ENCODE measurements around the gene DLST. TPM values are rescaled to one million over a fixed set of nuclear protein-coding genes. Genes with fewer than 3 reads are reported as not detected.
A peak's percentile ranks its signal among the peaks of the same experiment; 100 is the strongest.

The DLST gene
- total and polyA plus RNA-seq, 9 donors: 38.6 to 76.2 (median 65.0) TPM

DNA sequence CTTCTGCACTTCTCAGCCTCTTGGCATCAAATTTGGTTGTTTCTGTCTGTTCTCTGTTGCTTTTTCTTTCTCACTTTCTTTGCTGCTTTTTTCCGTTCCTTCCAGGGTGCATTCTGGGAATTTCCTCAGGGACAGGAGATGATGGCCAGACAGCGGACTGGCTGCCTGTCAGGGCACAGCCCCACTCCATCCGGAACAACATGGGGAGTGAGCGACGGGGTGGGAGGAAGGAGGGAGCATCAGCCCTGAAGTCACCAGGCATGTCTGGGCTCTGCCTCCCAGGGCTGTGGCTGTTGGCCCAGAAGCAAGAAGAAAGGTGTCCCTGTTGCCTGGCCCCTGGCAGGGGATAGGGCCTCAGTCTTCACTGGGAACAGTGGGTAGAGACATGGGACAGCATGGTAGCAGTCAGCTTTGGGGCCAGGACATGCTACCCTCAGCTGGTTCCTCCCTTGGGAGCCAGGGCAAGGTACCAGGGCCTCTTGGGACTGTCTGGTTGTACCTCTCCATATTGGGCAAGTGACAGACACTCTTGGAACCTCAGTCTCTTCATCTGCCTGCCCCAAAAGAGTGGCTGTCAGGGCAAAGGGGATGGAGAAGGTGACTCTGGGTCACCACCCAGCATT is 65.1 kb downstream of the DLST start:
- Histone ChIP-seq H3K9me3 (replicated peaks; ENCODE audit: control insufficient read depth, low read depth, low read length) (no peaks in the 10 kb centered on the region), H3K4me1 (ENCODE audit: control insufficient read depth, insufficient read depth, low read length) (peaks cover 65% of the 10 kb centered on the region), H3K27me3 (ENCODE audit: control insufficient read depth, insufficient read depth, low read length) (no peaks in the 10 kb centered on the region), H3K27ac (ENCODE audit: low read length) (no peak overlapping the region), H3K4me3 (ENCODE audit: low read length) (no peak overlapping the region), H3K36me3 (ENCODE audit: control insufficient read depth, insufficient read depth, low read length) (peaks cover 53% of the 10 kb centered on the region)
- WGBS (ENCODE audit: insufficient coverage): 7% methylated on average over 3 of the region's 5 CpGs
- peak; percentile 56 for DNase-seq

DNA sequence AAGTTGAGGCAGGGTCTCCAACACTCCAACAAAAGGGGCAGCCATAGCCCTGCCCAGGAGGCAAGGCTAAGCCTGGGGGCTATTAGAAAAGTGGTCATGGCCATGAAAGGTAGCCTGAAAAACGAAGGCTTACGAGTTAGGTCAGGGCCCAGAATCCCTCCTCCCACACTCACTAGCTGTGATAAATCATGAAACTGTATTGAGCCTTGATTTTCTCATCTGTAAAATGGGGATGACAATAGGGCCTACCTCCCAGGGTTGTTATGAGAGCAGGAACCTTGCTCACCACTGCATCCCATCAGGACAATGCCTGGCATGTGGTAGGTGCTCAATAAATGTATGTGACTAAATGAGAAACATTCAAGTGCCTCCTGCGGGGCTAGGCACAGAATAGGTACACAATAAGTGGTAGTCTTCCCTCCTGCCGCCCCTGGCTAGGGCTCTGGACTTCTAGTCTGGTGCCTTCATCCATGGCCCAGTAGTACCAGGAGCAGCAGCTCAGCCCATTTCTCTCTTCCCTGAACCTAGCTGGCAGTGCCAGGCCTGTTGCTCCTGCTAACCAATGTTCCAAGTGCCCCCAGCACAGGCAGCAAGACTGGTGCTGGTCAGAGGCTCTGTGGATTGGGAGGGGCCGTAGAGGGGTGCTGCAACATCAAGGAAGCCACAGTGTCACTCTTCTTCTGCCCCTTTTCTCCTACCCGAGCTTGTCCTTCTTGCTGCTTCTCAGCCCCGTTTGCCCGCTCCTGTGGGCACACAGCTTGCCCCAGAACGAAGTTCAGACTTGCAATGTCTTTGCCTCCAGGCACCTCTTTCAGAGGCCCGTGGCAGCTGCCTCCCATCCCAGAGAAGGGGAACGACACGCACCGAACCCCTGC is 65.9 kb downstream of the DLST start:
- no peaks in the 10 kb centered on the region for H3K27me3 ChIP-seq (ENCODE audit: control insufficient read depth, insufficient read depth, low read length)
- no peak for DNase-seq
- no peak overlapping the region for H3K4me3 ChIP-seq (ENCODE audit: low read length)
- peaks cover 65% of the 10 kb centered on the region for H3K4me1 ChIP-seq (ENCODE audit: control insufficient read depth, insufficient read depth, low read length)
- H3K36me3 ChIP-seq (ENCODE audit: control insufficient read depth, insufficient read depth, low read length): peaks cover 51% of the 10 kb centered on the region
- H3K27ac ChIP-seq (ENCODE audit: low read length): no peak overlapping the region
- 86% methylated on average over 10 of the region's 13 CpGs for WGBS (ENCODE audit: insufficient coverage)
- H3K9me3 ChIP-seq (replicated peaks; ENCODE audit: control insufficient read depth, low read depth, low read length): no peaks in the 10 kb centered on the region

DNA sequence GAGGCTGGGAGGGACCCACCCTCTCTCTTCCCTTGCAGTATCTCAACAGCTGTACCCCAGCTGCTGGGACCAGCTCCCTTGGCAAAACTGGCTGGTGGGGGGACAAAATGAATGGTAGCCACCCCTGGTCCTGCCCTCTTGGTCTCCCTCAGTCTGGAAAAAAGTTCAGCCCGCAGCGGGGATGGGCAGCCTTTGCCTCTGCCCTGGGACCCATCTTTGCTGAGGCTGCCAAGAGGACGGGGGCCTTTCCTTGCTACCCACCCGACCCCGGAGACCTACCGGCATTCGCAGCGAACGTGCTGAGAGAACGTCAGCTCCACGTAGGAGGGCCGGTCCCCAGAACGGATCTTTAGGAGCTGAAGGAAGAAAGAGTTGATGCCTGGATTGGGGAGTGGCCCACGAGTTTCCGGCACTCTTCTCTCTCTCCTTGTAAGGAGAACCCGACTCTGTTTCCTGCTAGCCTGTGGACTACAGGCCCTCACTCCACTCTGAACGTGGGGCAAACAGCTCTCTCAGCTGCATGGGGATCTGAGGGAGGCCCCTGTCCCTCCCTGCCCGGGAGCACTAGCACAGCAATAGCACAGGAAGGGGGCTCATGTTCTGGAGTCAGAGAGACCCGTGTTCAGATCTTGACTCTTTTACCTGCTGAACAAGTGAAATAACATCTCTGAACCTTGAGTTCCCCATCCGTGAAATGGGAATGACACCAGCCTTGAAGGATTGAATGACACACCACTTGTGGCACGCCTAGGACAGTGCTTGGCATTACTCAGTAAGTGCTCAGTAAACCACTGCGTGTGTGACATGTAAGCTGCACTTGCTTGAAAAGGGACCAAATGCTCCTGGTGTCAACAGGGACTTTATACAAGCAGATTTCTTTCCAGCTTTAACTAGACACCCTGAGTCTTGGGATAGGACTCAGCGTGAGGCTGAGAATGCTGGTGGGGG is 66.8 kb downstream of the DLST start:
- DNase-seq: no peak
- Histone ChIP-seq H3K27me3 (ENCODE audit: control insufficient read depth, insufficient read depth, low read length) (no peaks in the 10 kb centered on the region), H3K4me1 (ENCODE audit: control insufficient read depth, insufficient read depth, low read length) (peaks cover 72% of the 10 kb centered on the region), H3K27ac (ENCODE audit: low read length) (no peak overlapping the region), H3K36me3 (ENCODE audit: control insufficient read depth, insufficient read depth, low read length) (peaks cover 45% of the 10 kb centered on the region), H3K9me3 (replicated peaks; ENCODE audit: control insufficient read depth, low read depth, low read length) (no peaks in the 10 kb centered on the region), H3K4me3 (ENCODE audit: low read length) (no peak overlapping the region)
- WGBS (ENCODE audit: insufficient coverage): 59% methylated on average over 7 of the region's 23 CpGs

DNA sequence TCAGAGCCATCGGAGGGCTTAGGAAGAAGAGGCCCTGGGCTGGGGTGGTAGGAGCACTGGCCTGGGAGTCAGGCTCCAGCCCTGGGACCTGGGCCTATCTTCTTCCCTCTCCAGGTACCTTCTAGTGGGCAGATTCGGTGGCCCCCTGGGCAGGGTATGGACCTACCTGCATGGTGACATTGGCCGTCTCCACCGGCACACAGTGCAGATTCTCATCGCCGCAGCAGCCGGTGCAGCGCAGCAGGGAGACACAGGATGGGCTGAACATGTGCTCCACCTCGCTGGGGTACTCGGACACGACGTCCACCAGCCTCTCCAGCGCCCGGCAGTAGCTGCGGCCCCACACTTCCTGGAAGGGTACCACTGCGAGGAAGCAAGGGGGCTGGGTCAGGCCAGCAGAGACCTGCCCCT is 67.5 kb downstream of the DLST start:
- no peak overlapping the region for H3K27ac ChIP-seq (ENCODE audit: low read length)
- H3K4me1 ChIP-seq (ENCODE audit: control insufficient read depth, insufficient read depth, low read length): peaks cover 79% of the 10 kb centered on the region
- no peaks in the 10 kb centered on the region for H3K27me3 ChIP-seq (ENCODE audit: control insufficient read depth, insufficient read depth, low read length)
- no peak for DNase-seq
- no peak overlapping the region for H3K4me3 ChIP-seq (ENCODE audit: low read length)
- peaks cover 47% of the 10 kb centered on the region for H3K36me3 ChIP-seq (ENCODE audit: control insufficient read depth, insufficient read depth, low read length)
- 89% methylated on average over 15 of the region's 16 CpGs for WGBS (ENCODE audit: insufficient coverage)
- no peaks in the 10 kb centered on the region for H3K9me3 ChIP-seq (replicated peaks; ENCODE audit: control insufficient read depth, low read depth, low read length)

DNA sequence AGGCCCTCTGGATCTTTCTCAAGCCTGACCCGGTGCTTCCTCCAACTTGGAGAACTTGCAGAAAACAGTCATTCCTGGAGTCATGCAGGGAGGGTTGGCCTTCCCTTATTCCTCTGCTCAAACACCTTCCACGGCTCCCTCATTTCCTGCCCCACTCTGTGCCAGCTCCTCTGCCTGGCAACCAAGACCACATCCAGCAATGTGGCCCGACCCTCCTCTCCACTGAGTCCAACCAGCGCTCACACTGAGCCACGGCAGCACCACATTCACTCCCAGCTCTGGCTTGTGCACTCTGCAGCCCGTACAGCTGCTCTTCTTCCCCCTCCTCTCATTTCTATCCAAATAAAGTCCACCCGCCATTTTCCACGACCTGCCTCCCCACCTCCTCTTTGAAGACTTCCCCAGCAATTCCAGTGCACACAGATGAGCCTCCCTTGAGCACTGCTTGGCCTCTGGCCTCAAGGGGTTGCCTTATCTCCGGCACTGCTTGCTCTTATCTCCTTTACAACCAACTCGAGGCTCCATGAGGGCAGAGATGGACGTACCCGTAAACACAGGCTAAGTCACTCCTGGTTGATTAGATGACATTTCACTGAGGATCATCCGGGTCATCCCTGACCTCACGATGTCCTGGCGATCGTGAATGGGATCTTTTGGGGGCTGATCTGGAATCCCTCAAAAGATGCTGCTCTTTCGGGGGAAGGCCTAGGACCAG is 68.3 kb downstream of the DLST start:
- no peak for DNase-seq
- Histone ChIP-seq H3K4me1 (ENCODE audit: control insufficient read depth, insufficient read depth, low read length) (peaks cover 87% of the 10 kb centered on the region), H3K27ac (ENCODE audit: low read length) (no peak overlapping the region), H3K4me3 (ENCODE audit: low read length) (no peak overlapping the region), H3K36me3 (ENCODE audit: control insufficient read depth, insufficient read depth, low read length) (peaks cover 46% of the 10 kb centered on the region), H3K9me3 (replicated peaks; ENCODE audit: control insufficient read depth, low read depth, low read length) (no peaks in the 10 kb centered on the region), H3K27me3 (ENCODE audit: control insufficient read depth, insufficient read depth, low read length) (no peaks in the 10 kb centered on the region)
- 59% methylated on average over 17 of the region's 17 CpGs for WGBS (ENCODE audit: insufficient coverage)

DNA sequence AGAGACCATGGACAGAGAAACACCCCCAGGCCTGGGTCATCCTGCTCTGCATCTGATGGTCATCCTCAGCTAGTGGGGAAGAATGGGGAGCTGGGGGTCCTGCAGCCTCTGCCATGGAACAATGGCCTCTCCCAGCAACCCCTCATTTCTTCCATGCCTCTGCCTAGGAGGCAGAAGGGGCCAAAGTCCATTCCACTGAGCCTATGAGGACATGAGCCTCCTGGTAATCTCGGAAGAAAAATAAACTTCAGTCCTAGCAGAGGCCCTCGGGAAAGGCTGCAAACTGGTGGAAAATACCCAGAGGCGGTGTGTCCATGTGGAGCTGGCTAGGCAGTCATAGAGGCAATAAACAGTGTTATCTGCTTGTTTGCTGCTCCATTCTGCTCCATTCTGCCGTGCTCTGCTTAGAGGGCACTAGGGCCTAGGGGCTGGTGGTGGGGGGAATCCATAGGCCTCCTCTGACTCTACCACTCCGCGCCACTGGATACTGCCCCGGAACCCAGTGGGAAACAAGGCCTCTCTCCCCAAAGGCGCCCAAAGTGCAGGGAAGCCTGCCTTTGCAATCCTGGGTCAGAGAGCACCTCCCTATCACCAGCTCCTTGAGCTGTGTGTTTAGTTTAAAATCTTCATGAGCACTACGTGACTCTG is 69.2 kb downstream of the DLST start:
- H3K4me1 ChIP-seq (ENCODE audit: control insufficient read depth, insufficient read depth, low read length): peaks cover 91% of the 10 kb centered on the region
- no peaks in the 10 kb centered on the region for H3K9me3 ChIP-seq (replicated peaks; ENCODE audit: control insufficient read depth, low read depth, low read length)
- DNase-seq: no peak
- no peak overlapping the region for H3K4me3 ChIP-seq (ENCODE audit: low read length)
- no peak overlapping the region for H3K27ac ChIP-seq (ENCODE audit: low read length)
- 63% methylated on average over 2 of the region's 9 CpGs for WGBS (ENCODE audit: insufficient coverage)
- H3K27me3 ChIP-seq (ENCODE audit: control insufficient read depth, insufficient read depth, low read length): no peaks in the 10 kb centered on the region
- H3K36me3 ChIP-seq (ENCODE audit: control insufficient read depth, insufficient read depth, low read length): peaks cover 42% of the 10 kb centered on the region

DNA sequence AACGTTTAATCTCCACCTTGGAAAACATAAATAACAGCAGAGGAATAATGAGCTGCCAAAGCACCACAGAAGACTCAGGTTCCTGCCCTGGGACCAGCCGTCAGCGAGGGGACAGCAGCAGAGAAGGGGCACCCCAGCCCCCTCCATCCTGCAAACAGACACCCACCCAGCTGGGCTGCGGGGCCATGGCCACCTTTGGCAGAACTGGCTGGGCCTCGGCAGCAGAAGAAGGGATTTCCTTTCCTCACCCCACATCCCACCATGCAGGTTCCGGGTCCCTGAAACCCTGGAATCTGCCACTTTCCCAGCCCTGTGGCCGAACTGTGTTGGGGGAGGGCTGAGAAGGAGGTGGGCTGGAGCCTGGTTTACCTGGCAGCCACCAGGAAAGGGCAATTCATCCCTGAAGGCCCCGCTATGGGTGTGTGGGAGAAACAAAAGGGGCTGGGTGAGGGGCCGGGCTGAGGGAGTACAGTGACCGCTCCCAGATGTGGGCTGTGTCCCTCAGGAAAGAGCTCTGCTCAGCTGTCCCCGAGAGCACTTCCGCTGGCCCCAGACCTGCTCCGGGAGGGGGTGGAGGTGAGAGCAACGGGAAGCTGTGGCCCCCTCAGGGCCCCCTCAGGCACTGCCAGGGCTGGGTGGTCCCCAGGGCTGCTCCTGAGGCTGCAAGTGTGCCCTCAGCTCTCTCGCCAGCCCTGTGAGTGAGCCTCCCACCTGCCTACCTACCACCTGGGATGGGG is 69.9 kb downstream of the DLST start:
- Histone ChIP-seq H3K4me1 (ENCODE audit: control insufficient read depth, insufficient read depth, low read length) (peaks cover 91% of the 10 kb centered on the region), H3K4me3 (ENCODE audit: low read length) (no peak overlapping the region), H3K27me3 (ENCODE audit: control insufficient read depth, insufficient read depth, low read length) (no peaks in the 10 kb centered on the region), H3K36me3 (ENCODE audit: control insufficient read depth, insufficient read depth, low read length) (peaks cover 42% of the 10 kb centered on the region), H3K27ac (ENCODE audit: low read length) (no peak overlapping the region), H3K9me3 (replicated peaks; ENCODE audit: control insufficient read depth, low read depth, low read length) (no peaks in the 10 kb centered on the region)
- 50% methylated on average over 8 of the region's 15 CpGs for WGBS (ENCODE audit: insufficient coverage)
- no peak for DNase-seq

DNA sequence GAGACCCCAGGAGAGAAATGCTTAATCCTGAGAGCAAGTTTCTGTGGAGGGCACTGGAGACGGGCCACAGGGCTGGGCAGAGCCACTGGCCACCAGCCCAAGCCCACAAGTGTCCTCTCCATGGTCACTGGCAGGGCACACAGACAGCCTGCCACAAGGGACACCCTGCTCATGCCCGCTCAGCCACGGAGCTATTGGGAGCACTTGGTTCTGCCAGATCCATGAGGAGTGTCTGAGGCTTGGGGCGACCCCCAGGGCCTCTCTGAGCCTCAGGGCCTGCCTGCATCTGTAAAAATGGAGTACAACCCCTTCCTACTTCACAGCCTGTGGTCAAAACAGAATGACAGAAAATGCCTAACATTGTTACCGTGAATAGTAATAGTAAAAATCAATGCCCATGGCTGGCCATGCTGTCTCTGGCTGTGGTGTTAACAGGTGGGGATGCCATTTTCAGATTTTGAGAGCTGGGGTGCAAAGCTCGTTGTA is 70.5 kb downstream of the DLST start:
- Histone ChIP-seq H3K4me1 (ENCODE audit: control insufficient read depth, insufficient read depth, low read length) (peaks cover 90% of the 10 kb centered on the region), H3K27ac (ENCODE audit: low read length) (no peak overlapping the region), H3K4me3 (ENCODE audit: low read length) (no peak overlapping the region), H3K27me3 (ENCODE audit: control insufficient read depth, insufficient read depth, low read length) (no peaks in the 10 kb centered on the region), H3K9me3 (replicated peaks; ENCODE audit: control insufficient read depth, low read depth, low read length) (no peaks in the 10 kb centered on the region), H3K36me3 (ENCODE audit: control insufficient read depth, insufficient read depth, low read length) (peaks cover 39% of the 10 kb centered on the region)
- no peak for DNase-seq
- 66% methylated on average over 4 of the region's 6 CpGs for WGBS (ENCODE audit: insufficient coverage)

All from muscle of leg (tissue), 11 donors.